Activated naive CD4-positive, alpha-beta T cell (primary cell): ENCODE results near the gene PYM1.
"Not testable (repeated sequence)": the region's sequence is repeated elsewhere in the genome, so short reads cannot be mapped to it uniquely, and the experiment has no call there.

Experiments
- DNase-seq, 4 experiments: peaks; one replicate each; lab custom pipeline; 2025; lab: John Stamatoyannopoulos, UW

The PYM1 gene

GRCh38 chr12:55938826-55939501 is 11.3 kb upstream of the PYM1 start:
- no peak for DNase-seq

GRCh38 chr12:55937981-55938380 is 10.3 kb upstream of the PYM1 start:
- no peak for DNase-seq

GRCh38 chr12:55935738-55936151 is 8.1 kb upstream of the PYM1 start:
- DNase-seq: no peak

GRCh38 chr12:55934773-55935172 is 7.1 kb upstream of the PYM1 start:
- no peak for DNase-seq

GRCh38 chr12:55933799-55934742 is 6.4 kb upstream of the PYM1 start:
- DNase-seq: no peak

GRCh38 chr12:55933169-55933798 is 5.6 kb upstream of the PYM1 start:
- DNase-seq: no peak

- DNase-seq: peak in 2 of 4 experiments; percentile 29 to 44
These were observed 4.8 kb upstream of the PYM1 start for GRCh38 chr12:55932551-55932910.

- peak in 1 of 4 experiments; percentile 19 for DNase-seq
These were observed 4.3 kb upstream of the PYM1 start for GRCh38 chr12:55931780-55932550.

- DNase-seq: no peak
These were observed 3.7 kb upstream of the PYM1 start for GRCh38 chr12:55931317-55931779.

- peak; percentile 18 to 75 (median 46) for DNase-seq
These were observed 3.1 kb upstream of the PYM1 start, which contains the start of gene DGKA for GRCh38 chr12:55930771-55931316. Gene DGKA, plus strand, starts transcription at chr12:55931162. Its CDS starts 5,342 bp downstream, at chr12:55936504.

- peak; percentile 39 to 89 (median 68) for DNase-seq
These were observed 1.7 kb upstream of the PYM1 start for GRCh38 chr12:55929306-55929791.

- DNase-seq: peak; percentile 73 to 88 (median 82)
These were observed 731 bp downstream of the PYM1 start for GRCh38 chr12:55926738-55927587.

- no peak for DNase-seq
These were observed 1.6 kb downstream of the PYM1 start for GRCh38 chr12:55925870-55926737.

- no peak for DNase-seq
These were observed 2.3 kb downstream of the PYM1 start for GRCh38 chr12:55925371-55925770.

GRCh38 chr12:55923648-55924047 is 4.0 kb downstream of the PYM1 start:
- DNase-seq: not testable (repeated sequence)

GRCh38 chr12:55922126-55922525 is 5.6 kb downstream of the PYM1 start:
- DNase-seq: no peak

- DNase-seq: not testable (repeated sequence)
These were observed 8.7 kb downstream of the PYM1 start for GRCh38 chr12:55919032-55919431.

GRCh38 chr12:55915482-55915859 is 12.2 kb downstream of the PYM1 start:
- DNase-seq: no peak

GRCh38 chr12:55912908-55913307 is 14.8 kb downstream of the PYM1 start:
- DNase-seq: no peak
